Stimulated activated CD4-positive, alpha-beta T cell treated with anti-CD3 and anti-CD28 coated beads, Interleukin-4, amount 100 ng/mL, for 1 hour (primary cell): ENCODE data around the gene TIMM10.

ENCODE experiments used
- DNase-seq: peaks from one replicate; pipeline ENCODE4 v3.0.0-alpha.2; 2020

TIMM10 gene

GRCh38 chr11:57530596-57531507 lies at the start of gene TIMM10:
Gene TIMM10, minus strand, starts transcription at chr11:57530754. Its CDS starts 565 bp downstream, at chr11:57530189.
- peak; percentile 88 for DNase-seq

DNA sequence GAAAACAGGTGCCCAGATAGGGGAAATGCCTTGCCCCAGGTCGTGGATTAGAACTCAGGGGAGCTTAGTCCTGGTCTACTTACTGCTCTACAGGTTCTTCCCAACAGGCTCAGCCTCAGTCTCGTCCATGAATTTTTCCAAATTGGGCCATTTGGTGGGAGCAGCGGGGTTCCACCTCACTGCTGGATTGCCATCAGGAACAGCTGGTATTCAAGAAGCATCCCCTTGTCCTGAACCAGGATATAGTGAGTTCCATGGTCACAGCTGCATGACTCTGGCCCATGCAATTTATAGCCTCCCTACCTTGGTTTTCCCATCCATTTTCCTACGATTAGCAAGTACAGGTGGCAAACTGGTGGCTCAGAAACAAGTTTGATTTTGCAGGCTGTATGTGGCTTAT lies 43.5 kb upstream of the TIMM10 start:
- DNase-seq = no peak

DNA sequence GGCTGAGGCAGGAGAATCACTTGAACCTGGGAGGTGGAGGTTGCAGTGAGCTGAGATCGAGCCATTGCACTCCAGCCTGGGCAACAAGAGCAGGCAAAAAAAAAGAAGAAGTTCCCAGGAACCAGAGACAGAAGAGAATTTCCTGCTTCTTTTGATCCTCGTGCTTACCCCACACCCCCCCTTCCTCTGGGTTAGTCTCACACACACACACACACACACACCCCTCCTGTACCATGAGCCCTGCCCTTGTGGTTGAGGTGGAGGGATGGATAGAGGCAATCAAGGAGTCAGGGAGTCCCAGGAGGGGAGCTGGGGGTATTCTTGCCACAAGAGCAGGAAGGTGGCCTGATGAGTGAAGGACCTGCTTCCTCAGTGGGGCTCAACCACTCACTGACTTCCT lies 41.1 kb upstream of the TIMM10 start:
- no peak for DNase-seq

DNA sequence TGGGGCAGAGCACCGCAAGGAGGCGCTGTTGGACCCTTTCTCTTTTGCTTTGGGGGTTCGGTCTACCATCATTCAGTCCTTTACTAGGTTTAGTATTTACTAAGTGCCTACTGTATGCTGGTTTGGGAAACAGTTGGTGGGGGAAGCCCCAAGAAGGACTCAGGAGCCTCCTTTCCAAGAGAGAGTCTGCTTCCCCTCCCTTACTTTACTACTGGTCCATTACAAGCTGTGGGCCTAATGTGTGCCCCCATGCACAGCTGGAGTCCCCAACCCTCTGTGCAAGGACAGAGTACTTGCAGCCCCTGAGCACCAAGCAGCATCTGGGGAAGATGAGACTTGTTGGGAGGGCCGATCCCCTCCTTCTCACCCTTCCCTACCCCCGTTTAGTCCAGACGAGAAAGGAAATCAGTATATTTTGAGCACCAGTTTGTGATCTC lies 37.8 kb upstream of the TIMM10 start:
- DNase-seq = peak; percentile 92

- peak; percentile 72 for DNase-seq
Measured at GRCh38 chr11:57567515-57568329, 37.2 kb upstream of the TIMM10 start, which contains the start of gene UBE2L6. Gene UBE2L6, minus strand, starts transcription at chr11:57567672. Its CDS starts 61 bp downstream, at chr11:57567611.

DNA sequence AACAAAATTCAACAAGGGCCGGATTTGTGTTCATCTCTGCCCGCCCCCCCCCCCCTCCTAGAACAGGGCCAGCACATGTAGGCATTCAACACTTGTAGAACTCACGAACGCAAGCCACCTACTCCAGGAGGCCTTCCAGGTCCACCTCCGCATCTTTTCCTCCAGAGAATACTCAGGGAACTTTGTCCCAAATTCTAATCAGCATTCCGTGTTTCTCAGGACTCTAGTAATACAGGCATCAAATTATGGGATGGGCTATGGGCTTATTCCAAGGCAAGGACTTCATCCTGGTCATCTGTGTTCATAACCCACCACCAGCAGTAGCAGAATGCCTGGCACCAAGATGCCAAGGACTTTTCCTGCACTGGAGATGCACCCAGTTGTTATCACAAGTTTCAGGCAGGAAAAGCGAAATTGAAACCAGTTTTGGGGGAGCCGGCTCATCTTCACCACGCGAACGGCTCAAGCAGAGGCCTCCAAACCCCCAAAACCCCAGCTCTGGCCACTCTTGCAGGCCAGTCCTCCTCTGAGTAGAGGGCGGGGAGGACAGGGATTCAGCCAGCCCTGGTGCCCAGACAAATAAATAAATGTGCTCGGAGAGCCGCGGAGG lies 36.5 kb upstream of the TIMM10 start:
- peak; percentile 26 for DNase-seq

- DNase-seq = peak; percentile 11
Measured at GRCh38 chr11:57566005-57566904, 35.7 kb upstream of the TIMM10 start.

GRCh38 chr11:57562596-57562995 lies 32.0 kb upstream of the TIMM10 start:
- DNase-seq = no peak

DNA sequence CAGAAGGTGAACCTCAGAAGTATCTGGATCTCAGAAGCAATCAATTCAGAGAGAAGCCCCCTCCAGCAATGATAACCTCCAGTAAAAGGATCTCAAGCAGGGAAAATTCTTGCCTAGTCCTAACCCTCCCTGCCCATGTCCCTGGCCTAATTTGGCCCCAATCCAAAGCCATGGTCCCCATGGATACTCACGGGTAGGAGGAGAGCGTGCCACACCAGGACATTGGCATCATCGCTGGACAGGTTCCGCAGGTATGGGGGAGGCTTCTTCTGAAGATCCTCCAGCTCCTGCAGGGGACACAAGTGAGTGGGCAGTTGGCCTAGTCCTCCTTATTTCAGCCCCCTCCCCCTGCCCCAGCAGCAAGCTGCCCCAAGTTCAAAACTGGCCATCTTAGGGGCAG lies 29.6 kb upstream of the TIMM10 start:
- DNase-seq = no peak

DNA sequence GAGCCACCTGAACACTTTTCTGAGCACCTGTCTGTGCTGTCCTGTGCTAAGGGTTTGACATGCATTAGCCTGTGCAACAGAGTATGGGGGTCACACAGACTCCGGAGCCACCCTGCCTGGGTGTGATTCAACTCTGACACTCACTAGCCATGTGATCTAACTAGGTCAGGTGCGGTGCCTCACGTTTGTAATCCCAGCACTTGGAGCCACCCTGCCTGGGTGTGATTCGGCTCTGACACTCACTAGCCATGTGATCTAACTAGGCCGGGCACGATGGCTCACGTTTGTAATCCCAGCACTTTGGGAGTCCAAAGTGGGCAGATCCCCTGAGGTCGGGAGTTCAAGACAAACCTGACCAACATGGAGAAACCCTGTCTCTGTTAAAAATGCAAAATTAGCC lies 25.5 kb upstream of the TIMM10 start:
- DNase-seq = no peak

DNA sequence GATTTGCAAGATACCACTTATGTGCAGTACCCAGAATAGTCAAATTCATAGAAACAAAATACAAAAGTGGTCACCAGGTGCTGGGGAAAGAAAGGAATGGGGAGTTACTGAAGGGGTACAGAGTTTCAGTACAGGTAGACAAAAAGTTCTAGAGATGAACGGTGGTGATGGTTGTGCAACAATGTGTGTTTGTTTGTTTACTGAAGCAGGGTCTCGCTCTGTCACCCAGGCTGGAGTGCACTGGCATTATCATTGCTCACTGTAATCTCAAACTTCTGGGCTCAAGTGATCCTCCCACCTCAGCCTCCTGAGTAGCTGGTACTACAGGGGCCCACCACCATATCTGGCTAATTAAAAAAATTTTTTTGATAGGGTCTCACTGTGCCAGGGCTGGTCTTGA lies 24.8 kb upstream of the TIMM10 start:
- no peak for DNase-seq

- no peak for DNase-seq
Measured at GRCh38 chr11:57552479-57552878, 21.9 kb upstream of the TIMM10 start.

- no peak for DNase-seq
Measured at GRCh38 chr11:57551941-57552340, 21.4 kb upstream of the TIMM10 start.

GRCh38 chr11:57549983-57550382 lies 19.4 kb upstream of the TIMM10 start:
- DNase-seq = no peak

DNA sequence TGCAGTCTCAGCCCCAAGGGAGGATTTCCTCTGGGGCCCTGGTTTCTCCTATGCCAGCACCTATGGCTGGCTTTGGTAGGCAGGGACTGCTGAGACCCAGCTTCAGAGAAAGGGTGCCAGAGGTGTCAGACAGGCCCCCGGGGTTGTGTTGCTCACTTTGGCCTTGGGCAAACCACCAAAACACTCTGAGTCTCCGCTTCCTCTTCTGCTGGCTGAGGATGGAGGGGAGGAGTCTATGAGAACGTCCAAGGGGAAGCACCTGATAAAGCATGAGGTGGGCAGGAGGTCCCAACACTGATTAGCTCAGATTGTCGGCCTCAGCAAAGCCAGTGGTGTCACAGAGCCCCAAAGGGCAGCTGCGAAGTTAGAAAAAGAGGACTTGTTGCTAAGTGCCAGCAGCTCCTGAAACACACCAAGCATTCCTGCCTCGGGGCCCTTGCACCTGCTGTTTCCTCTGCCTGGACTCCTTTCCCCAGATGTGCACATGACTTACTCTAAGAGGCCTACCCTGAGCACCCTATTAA lies 17.4 kb upstream of the TIMM10 start:
- no peak for DNase-seq

DNA sequence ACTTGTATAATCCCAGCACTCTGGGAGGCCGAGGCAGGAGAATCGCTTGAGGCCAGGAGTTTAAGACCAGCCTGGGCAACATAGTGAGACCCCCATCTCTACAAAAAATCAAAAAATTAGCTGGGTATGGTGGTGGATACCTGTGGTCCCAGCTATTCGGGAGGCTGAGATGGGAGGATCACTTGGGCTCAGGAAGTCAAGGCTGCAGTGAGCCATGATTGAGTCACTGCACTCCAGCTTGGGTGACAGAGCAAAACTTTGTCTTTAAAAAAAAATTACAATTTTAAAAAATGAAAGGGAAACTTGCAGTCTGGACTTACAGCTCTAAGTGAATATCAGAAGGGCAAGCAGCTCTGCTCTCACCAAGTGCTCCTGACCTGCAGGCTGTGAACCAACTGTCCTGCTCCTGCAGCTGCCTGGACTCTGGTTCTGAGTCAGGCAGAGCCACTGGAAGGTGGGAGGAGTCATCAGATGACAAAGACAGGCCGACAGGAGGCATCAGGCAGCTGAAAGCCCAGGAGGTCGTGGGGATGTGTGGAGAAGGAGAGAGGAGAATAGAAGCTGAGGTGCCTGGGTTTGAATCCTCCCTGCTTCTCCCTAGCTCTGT lies 16.4 kb upstream of the TIMM10 start:
- no peak for DNase-seq

- DNase-seq = no peak
Measured at GRCh38 chr11:57546451-57546850, 15.9 kb upstream of the TIMM10 start.

DNA sequence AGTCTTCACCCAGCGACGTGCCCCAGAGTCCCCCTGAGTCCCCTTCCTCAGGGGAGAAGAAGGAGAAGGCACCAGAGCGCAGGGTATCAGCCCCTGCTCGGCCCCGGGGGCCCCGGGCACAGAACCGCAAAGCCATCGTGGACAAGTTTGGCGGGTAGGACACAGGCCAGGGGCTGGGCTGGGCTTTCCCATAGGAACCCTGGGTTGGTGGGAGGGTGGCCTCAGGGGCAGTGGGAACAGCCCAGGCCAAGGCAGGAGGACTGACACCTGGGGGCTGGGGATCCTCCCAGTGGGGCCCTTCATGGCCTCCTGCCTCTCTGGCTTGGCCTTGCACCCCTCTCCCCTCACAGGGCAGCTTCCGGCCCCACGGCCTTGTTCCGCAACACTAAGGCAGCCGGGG lies 15.3 kb upstream of the TIMM10 start:
- no peak for DNase-seq

- no peak for DNase-seq
Measured at GRCh38 chr11:57544566-57544965, 14.0 kb upstream of the TIMM10 start.

- no peak for DNase-seq
Measured at GRCh38 chr11:57543593-57543992, 13.0 kb upstream of the TIMM10 start.

DNA sequence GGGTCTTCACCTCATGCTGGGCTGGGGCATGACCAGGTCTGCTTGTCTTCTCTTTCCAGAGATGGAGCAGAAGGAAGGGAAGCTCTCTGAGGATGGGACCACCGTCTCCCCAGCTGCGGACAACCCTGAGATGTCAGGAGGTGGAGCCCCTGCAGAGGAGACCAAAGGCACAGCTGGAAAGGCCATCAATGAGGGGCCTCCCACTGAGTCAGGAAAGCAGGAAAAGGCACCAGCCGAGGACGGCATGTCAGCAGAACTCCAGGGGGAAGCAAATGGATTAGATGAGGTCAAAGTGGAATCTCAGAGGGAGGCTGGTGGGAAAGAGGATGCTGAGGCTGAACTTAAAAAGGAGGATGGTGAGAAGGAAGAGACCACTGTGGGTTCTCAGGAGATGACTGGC lies 12.0 kb upstream of the TIMM10 start:
- DNase-seq = no peak

GRCh38 chr11:57541169-57541568 lies 10.6 kb upstream of the TIMM10 start:
- DNase-seq = no peak
